VCaP (cell line): ENCODE results near the gene SGK1.

Experiments
- H3K27ac ChIP-seq: fragments of 450-650 bp; 2 replicates; pipeline ENCODE4 v1.5.1; 2017
- CTCF ChIP-seq: fragments of 450-650 bp; conservative IDR thresholded peaks from 2 replicates; pipeline ENCODE4 v1.5.1; 2017; ENCODE audit warnings: mild to moderate bottlenecking, moderate library complexity

The SGK1 gene

DNA sequence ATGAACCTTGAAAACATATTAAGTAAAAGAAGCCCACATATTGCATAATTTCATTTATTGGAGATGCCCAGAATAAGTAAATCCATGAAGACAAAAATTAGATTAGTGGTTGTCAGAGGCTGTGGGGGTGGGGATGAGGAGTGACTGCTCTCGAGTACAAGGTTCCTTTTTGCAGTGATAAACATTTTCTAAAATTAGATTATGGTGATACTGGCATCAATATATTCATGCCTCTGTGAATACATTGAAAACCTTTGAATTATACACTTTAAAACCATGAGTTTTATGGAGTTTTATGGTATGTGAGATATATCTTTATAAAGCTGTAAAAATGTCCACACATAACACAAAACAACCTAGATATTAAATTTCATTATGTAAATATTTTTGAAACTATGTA, 189.8 kb downstream of the SGK1 start:
- TF ChIP-seq CTCF = no peak
- H3K27ac ChIP-seq = no peak overlapping the region

GRCh38 chr6:134123666-134124208, 194.2 kb downstream of the SGK1 start:
- no peak overlapping the region for H3K27ac ChIP-seq
- TF ChIP-seq CTCF = peak; percentile 86

DNA sequence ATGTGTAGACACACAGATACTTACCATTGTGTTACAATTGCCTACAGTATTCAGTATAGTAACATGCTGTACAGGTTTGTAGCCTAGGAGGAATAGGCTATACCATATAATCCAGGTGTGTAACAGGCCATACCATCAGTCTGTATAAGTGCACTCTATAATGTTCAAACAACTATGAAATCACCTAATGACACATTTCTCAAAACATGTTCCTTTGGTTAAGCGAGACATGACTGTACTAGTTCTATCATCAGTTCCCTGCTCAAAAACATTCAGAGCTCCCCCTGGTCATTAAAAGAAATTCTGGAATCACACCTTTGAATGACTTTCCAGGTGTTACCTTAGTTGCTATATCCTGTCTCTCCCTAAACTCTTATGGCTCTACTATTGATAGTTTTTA, 195.1 kb downstream of the SGK1 start:
- H3K27ac ChIP-seq = no peak overlapping the region
- no peak for TF ChIP-seq CTCF

DNA sequence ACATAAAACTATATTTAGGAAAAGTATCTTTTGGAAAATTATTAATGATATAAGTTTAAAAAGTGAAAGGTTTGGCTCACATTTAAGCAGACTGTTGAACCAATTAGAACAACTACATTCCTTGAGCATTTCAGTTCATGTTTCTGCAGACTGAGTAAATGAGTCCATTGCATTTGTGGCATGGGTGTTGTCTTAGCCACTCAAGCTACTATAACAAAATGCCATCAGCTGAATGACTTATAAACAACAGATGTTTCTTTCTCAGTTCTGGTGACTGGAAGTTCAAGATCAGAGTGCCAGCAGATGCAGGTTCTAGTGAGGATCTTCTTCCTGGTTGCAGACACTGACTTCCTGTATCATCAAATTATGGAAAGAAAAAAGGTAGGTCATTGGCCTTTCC, 198.4 kb downstream of the SGK1 start:
- TF ChIP-seq CTCF = no peak
- H3K27ac ChIP-seq = no peak overlapping the region
